HG03460 (cell line): Measurements from ENCODE around the gene PCDHGB2.
A peak's percentile ranks its signal among the peaks of the same experiment; 100 is the strongest.
"Not testable (repeated sequence)": the region's sequence is repeated elsewhere in the genome, so short reads cannot be mapped to it uniquely, and the experiment has no call there.

ENCODE experiments used
- ATAC-seq: cut with Tn5 transposase; IDR thresholded peaks from one replicate; pipeline ENCODE4 v1.9.1; 2021; ENCODE audit not compliant: unreplicated experiment

The PCDHGB2 gene

GRCh38 chr5:141383345-141383744, 23.6 kb downstream of the PCDHGB2 start:
- no peak for ATAC-seq

GRCh38 chr5:141384471-141385267, 24.9 kb downstream of the PCDHGB2 start:
- no peak for ATAC-seq

GRCh38 chr5:141387557-141388311, 27.9 kb downstream of the PCDHGB2 start, which contains the start of gene PCDHGB4:
PCDHGB4 (plus strand) TSS chr5:141387698; CDS start chr5:141387885, 187 bp downstream.
- not testable (repeated sequence) for ATAC-seq

GRCh38 chr5:141388661-141389060, 28.9 kb downstream of the PCDHGB2 start:
- ATAC-seq = no peak

- no peak for ATAC-seq
These were observed 29.6 kb downstream of the PCDHGB2 start for GRCh38 chr5:141389153-141390042.

GRCh38 chr5:141392429-141393198, 32.8 kb downstream of the PCDHGB2 start, which contains the start of gene PCDHGA8:
PCDHGA8 (plus strand) TSS chr5:141392633; CDS start chr5:141392814, 181 bp downstream.
- ATAC-seq = no peak

GRCh38 chr5:141393267-141393666, 33.5 kb downstream of the PCDHGB2 start:
- ATAC-seq = no peak

- ATAC-seq = not testable (repeated sequence)
These were observed 34.8 kb downstream of the PCDHGB2 start for GRCh38 chr5:141394401-141395187.

- peak; percentile 87 for ATAC-seq
These were observed 38.2 kb downstream of the PCDHGB2 start, which contains the start of gene PCDHGB5 for GRCh38 chr5:141397756-141398551. PCDHGB5 (plus strand) TSS chr5:141397947; CDS start chr5:141398128, 181 bp downstream.

- no peak for ATAC-seq
These were observed 38.8 kb downstream of the PCDHGB2 start for GRCh38 chr5:141398608-141399007.

GRCh38 chr5:141399555-141400258, 39.9 kb downstream of the PCDHGB2 start:
- no peak for ATAC-seq

- no peak for ATAC-seq
These were observed 42.9 kb downstream of the PCDHGB2 start, which contains the start of gene PCDHGA9 for GRCh38 chr5:141402553-141403243. PCDHGA9 (plus strand) TSS chr5:141402778; CDS start chr5:141402953, 175 bp downstream.

GRCh38 chr5:141403387-141403786, 43.6 kb downstream of the PCDHGB2 start:
- no peak for ATAC-seq

GRCh38 chr5:141407790-141408505, 48.2 kb downstream of the PCDHGB2 start, which contains the start of gene PCDHGB6:
PCDHGB6 (plus strand) TSS chr5:141408021; CDS start chr5:141408203, 182 bp downstream.
- ATAC-seq = not testable (repeated sequence)

- ATAC-seq = no peak
These were observed 50.0 kb downstream of the PCDHGB2 start for GRCh38 chr5:141409598-141410306.

- ATAC-seq = no peak
These were observed 51.8 kb downstream of the PCDHGB2 start for GRCh38 chr5:141411575-141411974.
